Gastrocnemius medialis (tissue), 4 donors: ENCODE results near the gene AGPAT3. TPM values are rescaled to one million over a fixed set of nuclear protein-coding genes. Genes with fewer than 3 reads are reported as not detected.
A peak's percentile ranks its signal among the peaks of the same experiment; 100 is the strongest.

ENCODE experiments used
- ATAC-seq, 2 donors: fragments of 150-250 bp; one replicate each; pipeline ENCODE4 v1.9.1; 2016
- DNase-seq, 2 donors: peaks; one replicate each; pipeline ENCODE4 v3.0.0-alpha.2; 2019
- H3K27ac ChIP-seq, 4 donors: fragments of 200-600 bp; sonication (generic); 1 replicate in 1 of 4; 2 replicates in 3 of 4; pipeline ENCODE4 v1.5.1; 2016 to 2018; ENCODE audit warnings: mild to moderate bottlenecking in 2 of 4, moderate library complexity in 1 of 4
- H3K27me3 ChIP-seq, 3 donors: fragments of 200-600 bp; sonication (generic) in 2 of 3; 1 replicate in 1 of 3; 2 replicates in 2 of 3; pipeline versions ENCODE4 v1.5.1 to v1.6.0; 2016 to 2019; ENCODE audit warnings: mild to moderate bottlenecking in 1 of 3, moderate library complexity in 1 of 3
- H3K36me3 ChIP-seq, 2 donors: fragments of 200-600 bp; sonication (generic) in 1 of 2; one replicate each; pipeline ENCODE4 v1.5.1; 2017 to 2018
- H3K4me1 ChIP-seq, 2 donors: fragments of 200-600 bp; sonication (generic) in 1 of 2; one replicate each; pipeline ENCODE4 v1.5.1; 2016 to 2017; ENCODE audit warnings: mild to moderate bottlenecking in 2 of 2
- H3K4me3 ChIP-seq, 4 donors: fragments of 200-600 bp; sonication (generic) in 3 of 4; 1 replicate in 1 of 4; 2 replicates in 3 of 4; pipeline ENCODE4 v1.5.1; 2016 to 2019; ENCODE audit warnings: mild to moderate bottlenecking in 2 of 4
- H3K9me3 ChIP-seq, 3 donors: fragments of 200-600 bp; sonication (generic) in 2 of 3; 1 replicate in 1 of 3; 2 replicates in 2 of 3; pipeline ENCODE4 v1.5.1; 2016 to 2019
- CTCF ChIP-seq, 5 experiments: fragments of 450-650 bp in 3 of 5; fragments of 200-600 bp in 2 of 5; sonication (generic) in 2 of 5; IDR thresholded peaks in 4 of 5; conservative IDR thresholded peaks in 1 of 5; 1 replicate in 4 of 5; 2 replicates in 1 of 5; pipeline ENCODE4 v1.5.1; 2016 to 2019; ENCODE audit warnings: antibody characterized with exemption in 5 of 5, mild to moderate bottlenecking in 3 of 5, moderate library complexity in 3 of 5
- POLR2A ChIP-seq, 2 donors: fragments of 450-650 bp; IDR thresholded peaks; one replicate each; pipeline ENCODE4 v1.6.1; 2017; ENCODE audit warnings: antibody characterized with exemption in 2 of 2, mild to moderate bottlenecking in 2 of 2, moderate library complexity in 2 of 2
- in situ Hi-C, 4 donors: fragments of 200-750 bp; cut with MboI; loops; one replicate each; pipeline versions ENCODE4 v1.15.0 to v1.8.0; 2017; ENCODE audit warnings: low sequenced_read_pairs in 4 of 4
- intact Hi-C: fragments of 100-400 bp; cut with DNase I; formaldehyde crosslinking; loops from one replicate; pipeline ENCODE4 v1.15.1; 2023; ENCODE audit warnings: low total_unique reads
- total RNA-seq, 4 donors: library from RNA; depleted of rRNA; stranded (reverse); fragments of >200 nt; gene quantifications; one replicate each; pipeline versions ENCODE4 v1.1.0 to v1.2.3, GENCODE V29; 2016

AGPAT3 gene
- total RNA-seq, 4 donors from 2014 or later, result 44.2 to 102 (median 59.3) TPM

- no peaks in the 10 kb centered on the region for H3K36me3 ChIP-seq
- no peak for DNase-seq
- in situ Hi-C loops, result no loop called here
- no peak for ATAC-seq
- no peak overlapping the region for H3K27ac ChIP-seq
- no peaks in the 10 kb centered on the region for H3K27me3 ChIP-seq
- TF ChIP-seq POLR2A (IDR thresholded peaks at IDR 0.05) (no peak), CTCF (IDR thresholded peaks at IDR 0.05 in 4 of 5, conservative IDR thresholded peaks at IDR 0.05 in 1 of 5) (no peak)
- intact Hi-C loops, result loop anchor here (5.0 kb wide), 1 partner anchor 83 kb away; no protein-coding TSS in a partner anchor
- no peaks in the 10 kb centered on the region for H3K9me3 ChIP-seq
- H3K4me1 ChIP-seq, result peaks cover 36 to 43% of the 10 kb centered on the region in 2 donors
- H3K4me3 ChIP-seq, result no peak overlapping the region
Measured at GRCh38 chr21:43910460-43910859, 45.4 kb downstream of the AGPAT3 start.

GRCh38 chr21:43911015-43911934, 46.3 kb downstream of the AGPAT3 start:
- H3K4me1 ChIP-seq, result peaks cover 36 to 41% of the 10 kb centered on the region in 2 donors
- TF ChIP-seq CTCF (IDR thresholded peaks at IDR 0.05 in 4 of 5, conservative IDR thresholded peaks at IDR 0.05 in 1 of 5) (peak in 1 of 5 experiments; percentile 25), POLR2A (IDR thresholded peaks at IDR 0.05) (no peak)
- no peak overlapping the region for H3K4me3 ChIP-seq
- H3K36me3 ChIP-seq, result no peaks in the 10 kb centered on the region
- H3K9me3 ChIP-seq, result no peaks in the 10 kb centered on the region
- peak overlapping the region; percentile 65 to 78 (median 76) for H3K27ac ChIP-seq
- peak in 1 of 2 donors; percentile 74 for DNase-seq
- H3K27me3 ChIP-seq, result no peaks in the 10 kb centered on the region
- in situ Hi-C loops, result no loop called here
- peak; percentile 27 to 79 for ATAC-seq
- intact Hi-C loops, result loop anchor here (5.0 kb wide), 1 partner anchor 84 kb away; no protein-coding TSS in a partner anchor

- H3K4me3 ChIP-seq, result no peak overlapping the region
- intact Hi-C loops (loop anchor here (5.0 kb wide), 1 partner anchor 85 kb away; no protein-coding TSS in a partner anchor), in situ Hi-C loops (no loop called here)
- DNase-seq (peak in 1 of 2 donors; percentile 72), ATAC-seq (peak; percentile 32 to 37)
- no peaks in the 10 kb centered on the region for H3K36me3 ChIP-seq
- TF ChIP-seq CTCF (IDR thresholded peaks at IDR 0.05 in 4 of 5, conservative IDR thresholded peaks at IDR 0.05 in 1 of 5) (no peak), POLR2A (IDR thresholded peaks at IDR 0.05) (no peak)
- H3K4me1 ChIP-seq, result peaks cover 40 to 47% of the 10 kb centered on the region in 2 donors
- no peaks in the 10 kb centered on the region for H3K9me3 ChIP-seq
- peak overlapping the region; percentile 65 to 78 (median 76) for H3K27ac ChIP-seq
- H3K27me3 ChIP-seq, result no peaks in the 10 kb centered on the region
Measured at GRCh38 chr21:43911935-43912487, 47.0 kb downstream of the AGPAT3 start.

- in situ Hi-C loops, result no loop called here
- Histone ChIP-seq H3K27ac (peak overlapping the region; percentile 65 to 78 (median 76)), H3K9me3 (no peaks in the 10 kb centered on the region), H3K4me1 (peaks cover 42 to 52% of the 10 kb centered on the region in 2 donors), H3K36me3 (no peaks in the 10 kb centered on the region), H3K27me3 (no peaks in the 10 kb centered on the region), H3K4me3 (no peak overlapping the region)
- DNase-seq, result no peak
- no peak for ATAC-seq
- intact Hi-C loops, result loop anchor here (5.0 kb wide), 1 partner anchor 85 kb away; no protein-coding TSS in a partner anchor
- TF ChIP-seq POLR2A (IDR thresholded peaks at IDR 0.05) (no peak), CTCF (IDR thresholded peaks at IDR 0.05 in 4 of 5, conservative IDR thresholded peaks at IDR 0.05 in 1 of 5) (no peak)
Measured at GRCh38 chr21:43912500-43912899, 47.5 kb downstream of the AGPAT3 start.
